GM19240 (cell line): ENCODE results near the gene NRG2.

Experiments used
- DNase-seq: peaks from one replicate; pipeline ENCODE4 v3.0.0; 2011; ENCODE audit warnings: low spot score; ENCODE audit not compliant: insufficient read length

NRG2 gene

GRCh38 chr5:139971202-139971725 lies 71.8 kb downstream of the NRG2 start:
- no peak for DNase-seq

GRCh38 chr5:139969318-139969717 lies 73.8 kb downstream of the NRG2 start:
- no peak for DNase-seq

GRCh38 chr5:139968547-139969261 lies 74.4 kb downstream of the NRG2 start:
- peak; percentile 73 for DNase-seq

DNA sequence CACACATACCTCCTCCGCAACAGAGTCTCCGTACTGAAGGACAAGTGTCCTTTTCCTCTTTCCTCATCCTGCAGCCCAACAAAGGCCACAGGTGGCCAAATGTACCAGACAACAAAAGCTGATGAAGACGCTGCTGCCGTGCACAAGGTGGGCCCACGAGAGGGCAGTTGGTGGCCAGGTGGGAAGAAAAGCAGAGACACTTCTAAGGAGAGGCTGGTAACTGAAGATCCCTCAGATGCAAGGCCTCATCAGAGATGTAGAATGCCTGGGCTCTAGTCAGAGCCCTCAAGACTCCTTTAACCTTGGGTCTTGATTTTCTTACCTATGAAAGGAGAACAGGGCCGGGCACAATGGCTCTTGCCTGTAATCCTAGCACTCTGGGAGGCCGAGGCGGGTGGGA lies 75.7 kb downstream of the NRG2 start:
- DNase-seq = no peak

DNA sequence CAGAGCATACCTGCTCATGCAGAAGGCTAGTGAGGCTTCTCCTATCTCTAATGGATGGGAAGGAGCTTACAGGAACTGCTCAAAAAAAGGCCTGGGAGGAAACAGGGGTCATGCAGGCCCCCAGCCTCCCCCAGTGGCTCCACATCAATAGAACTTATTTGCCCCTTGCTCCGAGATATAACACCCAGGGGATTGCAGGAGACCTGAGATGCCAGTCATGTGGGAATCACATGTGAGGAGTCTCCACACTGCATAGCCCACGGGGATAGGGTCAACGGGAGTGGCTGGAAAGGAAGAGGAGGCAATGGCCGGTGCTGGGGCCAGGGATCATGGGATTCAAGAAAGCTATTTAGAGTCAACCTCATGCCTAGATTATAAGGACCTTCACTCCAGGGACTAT lies 76.2 kb downstream of the NRG2 start:
- DNase-seq = no peak

DNA sequence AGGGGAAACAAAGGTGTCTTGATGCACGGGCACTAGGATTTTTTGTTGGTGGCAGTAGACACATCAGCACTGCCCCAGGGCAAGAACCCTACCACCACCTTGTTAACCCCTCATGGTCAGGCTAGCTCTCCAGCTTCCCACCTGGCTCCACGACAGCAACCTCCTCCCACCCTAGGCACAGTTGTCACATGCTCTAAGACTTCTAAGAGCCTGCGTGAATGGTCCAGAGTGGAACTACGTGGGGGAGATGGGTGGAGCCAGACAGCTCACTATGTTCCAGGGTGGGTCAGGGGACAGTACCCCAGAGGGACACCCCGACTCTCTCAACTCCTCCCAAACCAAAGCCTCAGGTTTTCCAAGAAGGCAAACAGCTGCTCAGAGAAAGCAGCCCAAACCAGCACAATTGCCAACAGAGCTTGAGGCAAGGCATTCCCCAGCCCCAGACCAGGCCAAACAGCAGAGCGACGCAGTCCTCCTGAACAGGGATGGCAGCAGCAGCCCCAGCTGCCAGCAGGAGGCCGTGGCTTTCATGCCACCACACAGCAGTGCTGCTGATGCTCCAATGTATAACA lies 78.0 kb downstream of the NRG2 start:
- DNase-seq = no peak

GRCh38 chr5:139964266-139964993 lies 78.7 kb downstream of the NRG2 start:
- no peak for DNase-seq

DNA sequence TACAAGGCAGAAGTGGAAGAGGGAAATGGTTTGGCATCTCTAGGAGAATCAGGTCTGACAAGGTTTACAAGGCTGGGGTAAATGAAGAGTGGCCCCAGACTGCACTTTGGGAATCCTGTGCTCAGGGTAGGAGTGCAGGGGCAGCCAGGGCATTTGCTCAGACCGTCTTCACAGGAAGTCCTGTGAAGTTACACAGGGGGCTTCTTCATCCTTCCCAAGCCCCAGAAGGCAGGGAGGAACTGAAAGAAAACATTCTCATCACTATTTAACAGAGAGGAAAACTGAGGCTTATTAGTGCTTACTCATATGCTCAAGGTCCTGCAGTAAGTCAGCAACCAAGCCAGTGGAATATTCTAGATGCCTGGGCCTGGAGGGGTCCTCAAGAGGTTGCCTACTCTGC lies 80.7 kb downstream of the NRG2 start:
- no peak for DNase-seq

- no peak for DNase-seq
Measured at GRCh38 chr5:139961435-139962157, 81.5 kb downstream of the NRG2 start.

- DNase-seq = no peak
Measured at GRCh38 chr5:139960723-139961383, 82.2 kb downstream of the NRG2 start.

DNA sequence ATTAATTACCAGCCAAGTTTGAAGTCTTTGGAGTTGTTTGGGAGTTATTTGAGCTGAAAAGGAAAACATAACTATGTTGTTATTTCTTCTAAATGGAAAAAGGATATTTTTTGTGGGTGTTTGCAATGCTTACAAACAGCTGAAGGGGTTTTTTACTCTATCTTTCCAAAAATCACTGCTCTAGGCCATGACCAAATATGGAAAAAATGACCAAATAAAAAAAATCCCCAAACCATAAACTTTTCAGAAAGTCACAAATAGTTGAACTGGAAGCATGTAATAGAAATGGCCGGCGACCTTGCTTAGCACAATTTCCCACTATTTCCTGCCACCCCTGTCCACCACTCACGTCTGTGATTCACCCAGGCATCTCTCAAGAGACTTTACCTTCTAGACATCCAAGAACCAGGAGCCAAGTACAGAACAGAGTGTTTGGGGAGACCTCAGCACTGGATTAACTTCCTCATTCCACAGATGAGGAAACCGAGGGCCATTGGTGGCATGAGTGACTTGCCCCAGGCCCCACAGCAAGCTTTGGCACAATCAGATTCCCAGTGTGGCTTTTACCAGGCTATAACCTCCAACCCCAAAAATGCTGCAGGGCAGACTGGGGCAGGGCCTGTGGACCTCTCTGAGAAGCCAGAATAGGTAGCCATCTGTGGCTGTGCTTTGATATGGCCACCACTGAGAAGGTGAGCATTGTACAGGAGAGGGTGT lies 84.5 kb downstream of the NRG2 start:
- no peak for DNase-seq

DNA sequence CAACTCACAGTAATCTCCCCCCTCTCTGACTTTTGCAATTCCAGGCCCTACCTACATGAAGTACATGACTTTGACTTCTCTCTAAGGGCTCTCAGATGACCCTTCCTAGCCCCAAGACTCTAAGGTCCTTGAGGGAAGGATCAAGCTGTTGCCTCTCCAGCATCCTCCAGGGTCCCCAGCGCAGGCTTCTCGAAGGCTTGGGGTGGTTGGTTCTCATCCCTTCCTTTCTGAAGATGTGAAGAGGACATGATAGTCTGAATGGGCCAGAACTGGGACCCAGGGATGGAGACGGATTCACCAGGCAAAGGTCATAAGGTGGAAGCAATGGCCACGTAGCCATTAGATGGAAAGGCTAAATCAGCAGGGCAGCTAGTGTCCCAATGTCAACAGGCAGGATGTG lies 86.8 kb downstream of the NRG2 start:
- DNase-seq = no peak

DNA sequence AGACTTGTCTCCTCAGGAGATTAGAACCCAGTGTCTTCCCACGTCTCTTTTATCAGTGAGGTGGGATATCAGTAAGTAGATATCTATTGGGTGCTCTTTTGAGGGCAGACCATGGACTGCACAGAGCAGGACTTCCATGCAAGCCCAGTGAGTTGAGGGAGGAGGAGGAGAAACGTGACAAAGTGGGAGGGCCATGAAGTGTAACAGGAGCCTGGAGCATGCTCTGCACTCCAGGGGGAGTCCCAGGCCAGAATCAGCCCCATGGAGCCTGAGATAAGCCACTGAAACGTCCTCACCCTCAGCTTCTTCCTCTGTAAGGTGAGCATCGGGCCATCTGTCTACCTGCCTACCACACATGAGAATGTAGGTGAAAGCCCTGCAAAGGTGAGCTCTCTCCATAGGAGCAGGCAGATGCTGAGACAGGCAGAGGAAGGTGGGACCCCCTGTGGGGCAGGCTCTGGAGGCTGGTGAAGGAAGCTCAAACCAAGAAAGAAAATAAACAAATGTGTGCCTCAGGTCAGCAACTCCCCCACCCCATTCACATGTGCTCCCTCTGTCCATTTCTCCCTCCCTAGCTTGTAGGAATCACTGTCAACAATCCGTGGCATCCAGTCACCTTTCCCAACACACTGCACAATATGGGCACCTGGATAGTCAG lies 87.4 kb downstream of the NRG2 start:
- DNase-seq = no peak

DNA sequence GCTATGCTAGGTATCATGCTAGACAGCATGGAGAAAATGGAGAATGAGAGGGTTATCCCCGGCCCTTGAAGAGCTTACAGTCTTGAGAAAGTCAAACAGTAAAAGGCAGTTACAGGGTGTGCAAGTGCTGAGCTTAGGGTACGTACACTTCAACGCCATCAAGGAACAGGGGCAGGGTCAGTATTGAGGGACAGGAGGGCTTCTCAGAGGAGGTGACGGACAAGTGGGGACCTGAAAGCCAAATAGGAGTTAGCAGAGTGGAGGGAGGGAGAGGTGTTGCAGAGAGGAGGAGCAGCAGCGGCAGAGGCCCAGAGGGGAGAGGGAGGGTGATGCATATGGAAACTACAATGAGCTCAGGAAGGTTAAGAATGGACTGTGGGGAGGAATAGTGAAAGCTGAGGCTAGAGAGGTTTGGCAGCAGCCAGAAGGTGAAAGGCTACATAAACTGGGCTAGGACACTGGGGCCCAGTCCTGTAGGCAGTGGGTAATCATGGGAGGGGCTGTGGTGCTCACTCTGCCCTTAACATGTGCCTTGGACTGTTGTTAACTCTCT lies 88.0 kb downstream of the NRG2 start:
- no peak for DNase-seq

DNA sequence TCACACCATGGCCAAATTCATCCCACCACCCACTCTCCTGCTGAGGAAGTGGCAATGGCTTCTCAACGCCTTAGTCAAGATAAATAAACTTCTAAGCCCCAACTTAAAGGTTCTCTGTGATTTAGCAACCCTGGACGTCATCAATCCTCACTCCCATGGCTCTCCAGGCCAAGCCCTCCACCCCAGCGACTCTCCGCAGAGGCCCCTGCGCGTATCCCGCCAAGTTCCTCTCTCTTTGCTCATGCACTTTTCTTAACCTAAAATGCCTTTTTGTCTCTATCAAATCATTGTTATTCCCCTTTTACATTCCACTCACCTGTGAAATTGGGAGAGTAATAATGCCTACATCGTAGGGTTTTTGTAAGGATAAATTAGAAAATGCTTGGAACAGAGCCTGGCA lies 88.6 kb downstream of the NRG2 start:
- no peak for DNase-seq

GRCh38 chr5:139954022-139954421 lies 89.1 kb downstream of the NRG2 start:
- no peak for DNase-seq

DNA sequence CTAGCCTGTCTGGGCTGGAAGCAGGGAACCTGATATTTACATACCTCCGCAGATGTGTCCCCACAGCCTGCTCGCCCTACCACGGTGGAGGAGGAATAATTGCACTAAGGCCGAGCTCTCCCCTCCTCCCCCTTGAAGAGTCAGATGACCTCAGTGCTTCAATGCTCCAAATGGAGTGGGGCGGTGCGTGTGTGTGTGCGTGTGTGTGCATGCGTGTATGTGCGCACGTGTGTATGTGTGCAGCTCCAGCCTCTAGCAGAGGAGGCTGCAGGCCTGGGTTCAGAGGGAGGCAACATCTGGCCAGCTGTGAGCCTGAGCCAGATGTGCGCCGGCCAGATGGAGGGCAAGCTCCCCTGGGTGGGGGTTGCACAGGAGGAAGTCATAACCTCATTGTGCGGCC lies 90.5 kb downstream of the NRG2 start:
- no peak for DNase-seq

DNA sequence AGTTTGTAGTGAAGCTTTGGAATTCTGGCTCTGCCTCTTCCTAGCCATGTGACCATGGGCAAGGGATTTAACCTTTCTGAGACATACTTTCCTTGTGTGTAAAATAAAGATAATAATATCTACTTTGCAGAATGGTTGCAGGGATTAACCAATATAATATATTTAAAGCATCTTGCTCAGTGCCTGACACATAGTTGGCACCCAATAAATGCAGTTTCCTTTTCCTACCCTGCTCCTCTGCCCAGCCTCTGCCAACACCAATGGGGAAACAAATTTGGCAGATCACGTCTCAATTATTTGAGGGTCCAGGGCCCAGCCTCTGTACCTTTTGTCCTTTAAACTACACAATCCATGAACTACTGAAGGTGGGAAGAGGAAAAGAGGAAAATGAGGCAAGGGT lies 91.1 kb downstream of the NRG2 start:
- DNase-seq = no peak

DNA sequence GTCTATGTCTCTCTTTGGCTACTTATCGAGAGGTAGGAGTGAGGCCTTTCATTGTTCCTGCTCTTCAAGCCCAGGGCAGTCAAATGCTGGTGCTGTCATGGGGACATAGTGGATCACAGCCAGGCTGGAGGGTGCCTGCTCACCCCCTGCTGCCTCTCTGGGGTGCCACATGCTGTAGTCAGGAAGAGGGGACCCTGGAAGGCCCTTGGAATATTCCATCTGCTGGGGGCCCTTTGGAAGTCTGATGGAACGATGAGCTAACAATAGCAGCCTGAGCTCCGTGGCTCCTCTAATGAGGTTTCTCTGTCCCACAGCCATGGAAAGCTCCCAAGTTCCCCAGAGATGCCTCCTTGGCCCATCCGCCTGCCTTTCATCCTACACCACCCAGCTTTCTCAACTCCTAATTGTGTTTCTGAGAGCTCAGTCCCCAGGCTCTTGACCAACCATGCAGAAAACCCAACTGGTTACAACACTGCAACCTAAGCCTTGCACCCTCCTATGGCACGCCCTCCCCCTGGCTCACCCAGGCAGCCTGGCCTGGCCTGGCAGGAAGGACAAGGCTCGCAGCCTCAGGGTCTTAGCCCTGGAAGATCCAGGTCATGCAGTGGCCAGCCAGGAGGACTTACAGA lies 91.7 kb downstream of the NRG2 start:
- no peak for DNase-seq
